CD14-positive monocyte (primary cell): ENCODE data around the gene LGALS8. TPM values are rescaled to one million over a fixed set of nuclear protein-coding genes. Genes with fewer than 3 reads are reported as not detected.

Experiments used
- DNase-seq, 3 donors: peaks; one replicate each; pipeline ENCODE4 v3.0.0-alpha.2; 2011 to 2022
- H2AFZ ChIP-seq: 2 replicates; pipeline ENCODE4 v1.6.0; 2012; ENCODE audit warnings: mild to moderate bottlenecking, low read depth, low read length, inconsistent platforms; ENCODE audit not compliant: insufficient read depth, poor library complexity, severe bottlenecking
- H3K27ac ChIP-seq, 2 donors: 1 replicate in 1 of 2; 2 replicates in 1 of 2; pipeline ENCODE4 v1.5.1; 2012 to 2013; ENCODE audit warnings: low read length in 2 of 2, control low read depth in 1 of 2, inconsistent platforms in 1 of 2, low read depth in 1 of 2, mild to moderate bottlenecking in 1 of 2
- H3K27me3 ChIP-seq, 2 donors: one replicate each; pipeline versions ENCODE4 v1.6.0 to v1.6.1; 2011 to 2013; ENCODE audit warnings: low read length in 2 of 2; ENCODE audit not compliant: control insufficient read depth in 2 of 2, insufficient read depth in 2 of 2
- H3K36me3 ChIP-seq, 2 donors: replicated peaks in 1 of 2; 1 replicate in 1 of 2; 2 replicates in 1 of 2; pipeline versions ENCODE4 v1.5.1 to v1.6.1; 2012 to 2013; ENCODE audit warnings: low read length in 2 of 2, control low read depth in 1 of 2, inconsistent platforms in 1 of 2, mild to moderate bottlenecking in 1 of 2; ENCODE audit not compliant: insufficient read depth in 2 of 2, control insufficient read depth in 1 of 2
- H3K4me1 ChIP-seq, 2 donors: 1 replicate in 1 of 2; 2 replicates in 1 of 2; pipeline versions ENCODE4 v1.5.1 to v1.6.1; 2012 to 2013; ENCODE audit warnings: low read length in 2 of 2, control low read depth in 1 of 2, inconsistent platforms in 1 of 2, mild to moderate bottlenecking in 1 of 2, moderate library complexity in 1 of 2; ENCODE audit not compliant: insufficient read depth in 2 of 2, control insufficient read depth in 1 of 2
- H3K4me2 ChIP-seq: replicated peaks from 2 replicates; pipeline ENCODE3; 2012; ENCODE audit warnings: low read length, moderate library complexity, mild to moderate bottlenecking; ENCODE audit not compliant: poor library complexity, severe bottlenecking; ENCODE audit errors: extremely low read depth
- H3K4me3 ChIP-seq, 3 experiments: fragments of 200-600 bp in 1 of 3; sonication (generic) in 1 of 3; replicated peaks in 1 of 3; 1 replicate in 2 of 3; 2 replicates in 1 of 3; pipeline ENCODE4 v1.5.1; 2011 to 2013; ENCODE audit warnings: low read length in 3 of 3, mild to moderate bottlenecking in 3 of 3, control low read depth in 2 of 3, low read depth in 2 of 3, inconsistent platforms in 1 of 3, moderate library complexity in 1 of 3
- H3K79me2 ChIP-seq: 2 replicates; pipeline ENCODE4 v1.6.0; 2012; ENCODE audit warnings: mild to moderate bottlenecking, control low read depth, inconsistent platforms, low read length, moderate library complexity; ENCODE audit not compliant: insufficient read depth
- H3K9ac ChIP-seq: 2 replicates; pipeline ENCODE4 v1.6.0; 2017; ENCODE audit warnings: low read length, mild to moderate bottlenecking; ENCODE audit not compliant: insufficient read depth, poor library complexity, severe bottlenecking
- H3K9me3 ChIP-seq, 2 donors: replicated peaks in 1 of 2; 1 replicate in 1 of 2; 2 replicates in 1 of 2; pipeline versions ENCODE4 v1.5.1 to v1.6.1; 2012 to 2013; ENCODE audit warnings: low read length in 2 of 2, control low read depth in 1 of 2; ENCODE audit not compliant: control insufficient read depth in 1 of 2, insufficient read depth in 1 of 2
- H4K20me1 ChIP-seq: 2 replicates; pipeline ENCODE4 v1.6.0; 2012; ENCODE audit warnings: mild to moderate bottlenecking, low read length, control low read depth, moderate library complexity; ENCODE audit not compliant: insufficient read depth
- H3K27ac Mint-ChIP-seq, 7 donors: one replicate each; pipeline ENCODE4 v1.8.0; 2020; ENCODE audit warnings: mild to moderate bottlenecking in 7 of 7, mixed read lengths in 7 of 7, moderate library complexity in 6 of 7, inconsistent platforms in 2 of 7
- H3K27me3 Mint-ChIP-seq, 3 donors: one replicate each; pipeline ENCODE4 v1.8.0; 2021 to 2022; ENCODE audit warnings: low read depth in 3 of 3, mild to moderate bottlenecking in 3 of 3, mixed read lengths in 3 of 3, moderate library complexity in 3 of 3, inconsistent platforms in 1 of 3
- H3K36me3 Mint-ChIP-seq, 2 donors: one replicate each; pipeline ENCODE4 v1.8.0; 2020; ENCODE audit warnings: mixed read lengths in 2 of 2, inconsistent platforms in 1 of 2, mild to moderate bottlenecking in 1 of 2
- H3K4me1 Mint-ChIP-seq: one replicate; pipeline ENCODE4 v1.8.0; 2020; ENCODE audit warnings: mild to moderate bottlenecking, mixed read lengths
- H3K4me3 Mint-ChIP-seq, 2 donors: one replicate each; pipeline ENCODE4 v1.8.0; 2020; ENCODE audit warnings: mild to moderate bottlenecking in 2 of 2, mixed read lengths in 2 of 2, moderate library complexity in 1 of 2
- H3K9me3 Mint-ChIP-seq, 7 donors: one replicate each; pipeline ENCODE4 v1.8.0; 2020 to 2022; ENCODE audit warnings: mixed read lengths in 7 of 7, mild to moderate bottlenecking in 6 of 7, moderate library complexity in 6 of 7, inconsistent platforms in 2 of 7
- WGBS: methylation state at CpG from one replicate; pipeline ENCODE4 v1.1.5; 2013; ENCODE audit warnings: missing lambda C conversion rate; ENCODE audit not compliant: insufficient coverage; 5-methylcytosine and 5-hydroxymethylcytosine counted together
- intact Hi-C, 2 donors: fragments of 100-400 bp; cut with micrococcal nuclease; formaldehyde crosslinking; loops; one replicate each; pipeline versions ENCODE4 v1.15.0 to v1.15.1; 2023
- polyA plus RNA-seq, 3 donors: library from polyadenylated mRNA; depleted of rRNA in 1 of 3; unstranded in 2 of 3; stranded (reverse) in 1 of 3; fragments of 300-500 nt in 2 of 3; fragments of >200 nt in 1 of 3; fragmentation: Illumina TruSeq in 2 of 3; gene quantifications; 1 replicate in 2 of 3; 2 replicates in 1 of 3; pipeline ENCODE4 v1.2.3, GENCODE V29; 2012 to 2021
- TF ChIP-seq, protein P1 (sequence below): fragments of 200-600 bp; IDR thresholded peaks from one replicate; pipeline ENCODE4 v1.8.0; 2022; ENCODE audit warnings: antibody characterized with exemption, mild to moderate bottlenecking

LGALS8 gene
- polyA plus RNA-seq, 3 donors = 58.9 to 84.6 (median 75.7) TPM

DNA sequence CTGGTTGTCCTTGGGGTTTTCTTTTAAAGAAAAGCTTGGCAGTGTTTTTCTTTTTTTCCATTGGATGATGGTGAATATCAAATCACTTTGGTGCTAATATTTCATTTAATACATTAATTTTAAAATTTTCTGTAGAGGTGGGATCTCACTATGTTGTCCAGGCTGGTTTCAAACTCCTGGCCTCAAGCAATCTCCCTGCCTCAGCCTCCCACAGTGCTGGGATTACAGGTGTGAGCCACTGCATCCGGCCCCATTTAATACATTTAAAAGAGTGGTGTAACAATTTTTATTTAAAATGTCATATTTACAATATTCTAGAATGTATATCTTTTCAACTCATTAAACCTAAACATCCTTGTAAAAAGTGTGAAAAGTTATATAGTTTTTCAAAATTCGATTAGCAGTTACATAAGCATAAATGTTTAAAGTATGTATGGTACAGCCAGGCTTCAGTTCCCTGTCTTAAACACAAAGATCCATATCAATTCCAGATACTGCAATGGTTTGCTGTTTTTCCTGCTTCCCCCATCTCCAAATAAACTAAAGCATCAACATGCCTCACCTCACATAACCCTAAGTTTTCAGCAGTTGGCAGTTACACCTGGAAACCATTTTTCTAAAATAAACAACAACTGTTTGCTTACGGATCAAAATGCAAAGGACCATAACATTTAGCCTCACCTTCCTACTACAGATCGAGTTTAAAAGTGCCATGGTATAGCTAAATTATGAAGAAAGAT, 8.9 kb upstream of the LGALS8 start:
- Histone ChIP-seq H2AFZ (no peak overlapping the region), H3K9ac (no peak overlapping the region), H3K9me3 (no peaks in the 10 kb centered on the region), H3K4me3 (no peak overlapping the region), H3K79me2 (no peaks in the 10 kb centered on the region), H3K27me3 (no peaks in the 10 kb centered on the region), H3K27ac (no peak overlapping the region), H3K4me2 (no peak overlapping the region), H3K4me1 (peaks cover 8% of the 10 kb centered on the region in 2 donors), H4K20me1 (no peaks in the 10 kb centered on the region), H3K36me3 (no peaks in the 10 kb centered on the region)
- WGBS = no CpG with 5 or more reads among the region's 4 CpGs
- no peak for DNase-seq
- Mint-ChIP-seq H3K27me3 (peaks cover 0 to 9% (median 1%) of the 10 kb centered on the region in 3 donors), H3K27ac (no peak overlapping the region), H3K4me3 (no peak overlapping the region), H3K4me1 (peaks cover 8% of the 10 kb centered on the region), H3K9me3 (peaks cover 0 to 2% (median 0%) of the 10 kb centered on the region in 7 donors), H3K36me3 (no peaks in the 10 kb centered on the region)
- TF ChIP-seq, protein P1, sequence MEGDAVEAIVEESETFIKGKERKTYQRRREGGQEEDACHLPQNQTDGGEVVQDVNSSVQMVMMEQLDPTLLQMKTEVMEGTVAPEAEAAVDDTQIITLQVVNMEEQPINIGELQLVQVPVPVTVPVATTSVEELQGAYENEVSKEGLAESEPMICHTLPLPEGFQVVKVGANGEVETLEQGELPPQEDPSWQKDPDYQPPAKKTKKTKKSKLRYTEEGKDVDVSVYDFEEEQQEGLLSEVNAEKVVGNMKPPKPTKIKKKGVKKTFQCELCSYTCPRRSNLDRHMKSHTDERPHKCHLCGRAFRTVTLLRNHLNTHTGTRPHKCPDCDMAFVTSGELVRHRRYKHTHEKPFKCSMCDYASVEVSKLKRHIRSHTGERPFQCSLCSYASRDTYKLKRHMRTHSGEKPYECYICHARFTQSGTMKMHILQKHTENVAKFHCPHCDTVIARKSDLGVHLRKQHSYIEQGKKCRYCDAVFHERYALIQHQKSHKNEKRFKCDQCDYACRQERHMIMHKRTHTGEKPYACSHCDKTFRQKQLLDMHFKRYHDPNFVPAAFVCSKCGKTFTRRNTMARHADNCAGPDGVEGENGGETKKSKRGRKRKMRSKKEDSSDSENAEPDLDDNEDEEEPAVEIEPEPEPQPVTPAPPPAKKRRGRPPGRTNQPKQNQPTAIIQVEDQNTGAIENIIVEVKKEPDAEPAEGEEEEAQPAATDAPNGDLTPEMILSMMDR = no peak
- intact Hi-C loops = no loop called here

DNA sequence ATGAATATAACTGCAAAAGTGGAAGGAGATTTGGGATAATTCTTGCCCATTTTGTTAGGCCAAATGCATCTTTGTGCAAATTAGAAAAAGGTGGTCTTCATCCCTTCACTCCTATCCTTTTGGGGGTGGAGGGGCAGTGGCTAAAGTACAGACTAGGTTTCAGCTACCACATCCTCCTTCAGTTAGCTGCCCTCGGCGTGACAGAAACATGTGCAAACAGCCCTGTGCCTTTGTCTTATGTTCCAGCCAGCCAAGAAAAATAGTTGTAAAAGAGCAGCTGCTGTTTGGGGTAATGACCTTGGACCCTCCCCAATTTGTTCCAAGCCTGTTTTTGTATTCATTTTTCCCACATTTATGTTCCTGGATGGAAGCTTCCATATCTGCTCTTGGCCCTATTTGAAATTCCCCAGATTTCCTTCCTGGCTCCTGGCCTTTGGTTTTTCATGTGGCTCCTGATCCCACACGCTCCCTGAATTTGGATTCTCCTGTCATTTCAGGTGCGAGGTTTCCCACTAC, 8.3 kb upstream of the LGALS8 start:
- DNase-seq = no peak
- H3K4me2 ChIP-seq = no peak overlapping the region
- no peaks in the 10 kb centered on the region for H3K79me2 ChIP-seq
- no peak overlapping the region for H3K4me3 Mint-ChIP-seq
- 88% methylated on average over 1 of the region's 4 CpGs for WGBS
- H3K27me3 ChIP-seq = no peaks in the 10 kb centered on the region
- peaks cover 0 to 9% (median 1%) of the 10 kb centered on the region in 3 donors for H3K27me3 Mint-ChIP-seq
- peaks cover 10% of the 10 kb centered on the region for H3K4me1 Mint-ChIP-seq
- H3K9me3 ChIP-seq = no peaks in the 10 kb centered on the region
- no peak overlapping the region for H3K4me3 ChIP-seq
- H3K9ac ChIP-seq = no peak overlapping the region
- H3K36me3 Mint-ChIP-seq = no peaks in the 10 kb centered on the region
- no peak overlapping the region for H3K27ac ChIP-seq
- H2AFZ ChIP-seq = no peak overlapping the region
- intact Hi-C loops = no loop called here
- H3K9me3 Mint-ChIP-seq = peaks cover 0 to 2% (median 0%) of the 10 kb centered on the region in 7 donors
- peaks cover 8% of the 10 kb centered on the region in 2 donors for H3K4me1 ChIP-seq
- H3K36me3 ChIP-seq = no peaks in the 10 kb centered on the region
- H4K20me1 ChIP-seq = no peaks in the 10 kb centered on the region
- TF ChIP-seq, protein P1 = no peak
- H3K27ac Mint-ChIP-seq = no peak overlapping the region
